HL-60 (cell line): ENCODE results near the gene RP2.

ENCODE experiments used
- DNase-seq, 2 experiments: peaks; one replicate each; pipeline ENCODE4 v3.0.0-alpha.2; 2010 to 2020; ENCODE audit warnings: low read depth in 1 of 2, low spot score in 1 of 2
- H3K27ac ChIP-seq: fragments of 250-450 bp; sonication (Bioruptor Pico); replicated peaks from 2 replicates; pipeline ENCODE4 v1.5.1; 2020; ENCODE audit warnings: mild to moderate bottlenecking, moderate library complexity
- H3K27me3 ChIP-seq: fragments of 250-450 bp; sonication (Bioruptor Pico); 2 replicates; pipeline ENCODE4 v1.5.1; 2021; ENCODE audit warnings: mild to moderate bottlenecking, moderate library complexity; ENCODE audit not compliant: insufficient read depth, poor library complexity, severe bottlenecking
- H3K4me3 ChIP-seq: replicated peaks from 2 replicates; pipeline ENCODE4 v1.5.1; 2011; ENCODE audit warnings: mild to moderate bottlenecking, control low read depth, low read length; ENCODE audit not compliant: insufficient read depth
- GABPA ChIP-seq: IDR thresholded peaks from 2 replicates; pipeline ENCODE4 v1.6.1; 2012; ENCODE audit warnings: low read depth
- POLR2AphosphoS5 ChIP-seq: IDR thresholded peaks from 2 replicates; pipeline ENCODE4 v1.6.1; 2012; ENCODE audit warnings: low read depth
- REST ChIP-seq: IDR thresholded peaks from 2 replicates; pipeline ENCODE4 v1.6.1; 2012; ENCODE audit warnings: low read depth; ENCODE audit not compliant: insufficient replicate concordance
- SPI1 ChIP-seq: IDR thresholded peaks from 2 replicates; pipeline ENCODE4 v1.6.1; 2012; ENCODE audit warnings: low read depth, mild to moderate bottlenecking, borderline replicate concordance
- TF ChIP-seq, protein P1 (sequence below): IDR thresholded peaks from one replicate; pipeline ENCODE4 v1.5.1; 2011; ENCODE audit warnings: low read length, control low read depth, inconsistent platforms; ENCODE audit not compliant: insufficient read depth

Gene RP2

DNA sequence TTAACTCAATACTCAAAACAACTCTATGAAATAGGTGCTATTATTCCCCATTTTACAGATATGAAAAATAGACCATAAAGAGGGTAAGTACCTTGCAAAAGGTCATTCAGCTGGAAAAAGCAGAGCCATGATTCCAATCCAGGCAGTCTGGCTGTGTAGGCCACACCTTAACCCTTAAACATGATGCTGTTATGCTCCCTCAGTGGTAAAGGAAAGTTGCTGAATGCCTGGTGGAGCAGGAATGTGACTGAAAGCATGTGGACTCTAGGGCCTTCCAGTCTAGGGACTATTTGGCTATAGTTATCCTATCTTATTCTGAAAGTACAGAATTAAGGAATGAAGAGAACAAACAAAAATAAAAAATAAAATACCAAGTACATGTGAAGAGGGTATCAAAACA is 19.6 kb downstream of the RP2 start:
- DNase-seq = no peak
- Histone ChIP-seq H3K27me3 (no peaks in the 10 kb centered on the region), H3K4me3 (no peak overlapping the region), H3K27ac (no peak overlapping the region)
- TF ChIP-seq POLR2AphosphoS5 (no peak), GABPA (no peak), SPI1 (no peak), REST (no peak)
- TF ChIP-seq, protein P1, sequence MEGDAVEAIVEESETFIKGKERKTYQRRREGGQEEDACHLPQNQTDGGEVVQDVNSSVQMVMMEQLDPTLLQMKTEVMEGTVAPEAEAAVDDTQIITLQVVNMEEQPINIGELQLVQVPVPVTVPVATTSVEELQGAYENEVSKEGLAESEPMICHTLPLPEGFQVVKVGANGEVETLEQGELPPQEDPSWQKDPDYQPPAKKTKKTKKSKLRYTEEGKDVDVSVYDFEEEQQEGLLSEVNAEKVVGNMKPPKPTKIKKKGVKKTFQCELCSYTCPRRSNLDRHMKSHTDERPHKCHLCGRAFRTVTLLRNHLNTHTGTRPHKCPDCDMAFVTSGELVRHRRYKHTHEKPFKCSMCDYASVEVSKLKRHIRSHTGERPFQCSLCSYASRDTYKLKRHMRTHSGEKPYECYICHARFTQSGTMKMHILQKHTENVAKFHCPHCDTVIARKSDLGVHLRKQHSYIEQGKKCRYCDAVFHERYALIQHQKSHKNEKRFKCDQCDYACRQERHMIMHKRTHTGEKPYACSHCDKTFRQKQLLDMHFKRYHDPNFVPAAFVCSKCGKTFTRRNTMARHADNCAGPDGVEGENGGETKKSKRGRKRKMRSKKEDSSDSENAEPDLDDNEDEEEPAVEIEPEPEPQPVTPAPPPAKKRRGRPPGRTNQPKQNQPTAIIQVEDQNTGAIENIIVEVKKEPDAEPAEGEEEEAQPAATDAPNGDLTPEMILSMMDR = no peak

GRCh38 chrX:46860557-46860956 is 23.7 kb downstream of the RP2 start:
- DNase-seq = no peak
- no peak overlapping the region for H3K27ac ChIP-seq
- TF ChIP-seq, protein P1 = no peak
- no peak for TF ChIP-seq REST
- no peak for TF ChIP-seq POLR2AphosphoS5
- no peak for TF ChIP-seq SPI1
- TF ChIP-seq GABPA = no peak
- no peaks in the 10 kb centered on the region for H3K27me3 ChIP-seq
- H3K4me3 ChIP-seq = no peak overlapping the region

DNA sequence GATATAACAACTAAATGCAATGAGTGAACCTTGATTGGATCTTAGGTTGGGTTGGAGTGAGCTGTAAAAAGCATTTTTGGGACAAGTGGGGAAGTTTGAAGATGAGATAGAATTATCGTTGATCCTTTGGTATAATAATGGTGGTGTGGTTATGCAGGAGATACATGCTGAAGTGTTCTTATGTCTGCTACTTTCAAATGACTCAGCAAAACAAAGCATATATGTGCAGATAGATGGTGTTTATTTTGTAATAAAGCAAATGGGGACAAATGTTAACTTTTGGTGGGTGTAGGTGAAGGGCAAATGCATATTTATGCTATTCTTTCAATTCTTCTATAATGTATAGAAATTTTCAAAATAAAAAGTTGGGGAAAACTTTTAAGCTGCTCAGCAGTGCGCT is 26.2 kb downstream of the RP2 start:
- Histone ChIP-seq H3K4me3 (no peak overlapping the region), H3K27ac (no peak overlapping the region), H3K27me3 (no peaks in the 10 kb centered on the region)
- DNase-seq = no peak
- no peak for TF ChIP-seq SPI1

DNA sequence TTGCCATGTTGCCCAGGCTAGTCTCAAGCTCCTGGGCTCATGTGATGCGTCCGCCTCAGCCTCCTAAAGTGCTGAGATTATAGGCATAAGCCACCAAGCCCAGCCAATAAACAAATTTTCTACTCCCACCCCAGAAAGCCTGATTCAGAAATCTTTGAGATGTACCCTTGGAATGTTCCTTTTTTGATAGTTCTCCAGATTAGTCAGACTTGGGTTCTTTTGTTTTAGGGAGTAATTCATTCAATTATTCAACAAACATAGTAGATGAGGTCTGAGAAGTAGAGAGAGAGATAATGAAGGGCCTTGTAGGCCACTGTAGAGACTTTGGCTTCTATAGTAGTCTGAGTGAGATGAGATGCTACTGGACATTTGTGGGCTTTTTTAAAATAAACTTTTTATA is 27.8 kb downstream of the RP2 start:
- Histone ChIP-seq H3K4me3 (no peak overlapping the region), H3K27ac (no peak overlapping the region), H3K27me3 (no peaks in the 10 kb centered on the region)
- no peak for DNase-seq
- TF ChIP-seq GABPA (no peak), SPI1 (no peak)

- DNase-seq = peak; percentile 10 to 18
- peak; percentile 85 for TF ChIP-seq SPI1
- TF ChIP-seq, protein P1 = no peak
- no peak overlapping the region for H3K4me3 ChIP-seq
- H3K27me3 ChIP-seq = no peaks in the 10 kb centered on the region
- H3K27ac ChIP-seq = no peak overlapping the region
These were observed 28.4 kb downstream of the RP2 start for GRCh38 chrX:46865281-46865680.
